H1 (cell line): Measurements from ENCODE around the gene MOCS1. TPM values are rescaled to one million over a fixed set of nuclear protein-coding genes. Genes with fewer than 3 reads are reported as not detected.

Source experiments
- polyA plus RNA-seq, 7 experiments: library from polyadenylated mRNA; depleted of rRNA in 3 of 7; stranded (reverse) in 5 of 7; unstranded in 2 of 7; fragments of >200 nt in 5 of 7; fragments of 200-250 nt in 2 of 7; gene quantifications; 1 replicate in 5 of 7; 2 replicates in 1 of 7; 4 replicates in 1 of 7; pipeline versions ENCODE4 v1.2.1 to v1.2.3, GENCODE V29; 2011 to 2013; ENCODE audit warnings: missing spikeins in 2 of 7, mixed read lengths in 2 of 7
- total RNA-seq: library from RNA; stranded (reverse); fragmentation: NEBNext Ultra II Directional; extraction: Animal tissue kit (Norgen Biotek cat#: 25700); gene quantifications from 2 replicates; pipeline ENCODE4 v1.2.1, GENCODE V29; 2021

Gene MOCS1
- total and polyA plus RNA-seq, 2 of the 8 experiments (the other 6 are each of a cell fraction or from before 2014, with no cell fraction given): 13.4 to 19.7 TPM

Other genes with a start within 250 kb of the MOCS1 start
- gene KIF6, start 209.1 kb downstream of the MOCS1 start, total RNA-seq: 0.65 and 1.5 TPM in 2 replicates
- 0.53 and 0.58 TPM in 2 replicates for gene KIF6, start 209.1 kb downstream of the MOCS1 start, polyA plus RNA-seq (2011; rRNA removed)
- 2.9 TPM in 2 replicates for gene DAAM2, start 142.1 kb downstream of the MOCS1 start, total RNA-seq
- gene DAAM2, start 142.1 kb downstream of the MOCS1 start, polyA plus RNA-seq (2011; rRNA removed): 1.5 and 1.8 TPM in 2 replicates